GM12878 (cell line): ENCODE results near the gene CMSS1. TPM values are rescaled to one million over a fixed set of nuclear protein-coding genes. Genes with fewer than 3 reads are reported as not detected.

Experiments used
- ATAC-seq: fragments of 200-7000 bp; cut with Tn5 transposase; 3 replicates; pipeline ENCODE4 v1.9.1; 2020; ENCODE audit warnings: mild to moderate bottlenecking, moderate library complexity
- BruUV-seq: library from RNA; stranded (reverse); fragments of 400-500 nt; replicated peaks from 2 replicates; lab custom pipeline; 2021; lab: Mats Ljungman, UMichigan
- CTCF ChIA-PET: fragments of 300-600 bp; sonication (Branson Sonifier 250); formaldehyde crosslinking; extraction: SDS; loops from one replicate; lab custom pipeline; 2021; ENCODE audit warnings: inconsistent platforms; lab: Yijun Ruan, JAX
- POLR2A ChIA-PET: fragments of 350-600 bp; formaldehyde crosslinking; extraction: SDS; loops from one replicate; lab custom pipeline; 2021; ENCODE audit warnings: inconsistent platforms; lab: Charles Lee
- RAD21 ChIA-PET: fragments of 300-600 bp; sonication (Branson Sonifier 250); formaldehyde crosslinking; loops from one replicate; lab custom pipeline; 2023; ENCODE audit warnings: antibody characterized with exemption; ENCODE audit not compliant: unreplicated experiment; lab: Charles Lee
- SMC1A ChIA-PET: fragments of 300-600 bp; sonication (Branson Sonifier 250); formaldehyde crosslinking; loops from one replicate; lab custom pipeline; 2023; ENCODE audit not compliant: unreplicated experiment, uncharacterized antibody; lab: Charles Lee
- DNase-seq: peaks from one replicate; pipeline ENCODE4 v3.0.0-alpha.2; 2011; ENCODE audit warnings: low read depth, low spot score
- FAIRE-seq: peaks from 3 replicates; lab custom pipeline; 2011; peaks lifted over from hg19 to GRCh38; lab: Jason Lieb, UNC
- H2AFZ ChIP-seq: 2 replicates; pipeline ENCODE4 v1.6.0; 2011; ENCODE audit warnings: low read depth, low read length, control low read depth; ENCODE audit not compliant: control insufficient read depth
- H3K27ac ChIP-seq: 2 replicates; pipeline ENCODE4 v1.5.1; 2011; ENCODE audit warnings: control low read depth; ENCODE audit not compliant: control insufficient read depth, insufficient read depth
- H3K27me3 ChIP-seq, 2 experiments: replicated peaks in 1 of 2; 2 replicates each; pipeline versions ENCODE4 v1.6.0 to v1.6.1; 2011; ENCODE audit warnings: low read length in 1 of 2; ENCODE audit not compliant: control insufficient read depth in 2 of 2, insufficient read depth in 2 of 2
- H3K36me3 ChIP-seq, 2 experiments: 2 replicates each; pipeline ENCODE4 v1.5.1; 2011; ENCODE audit warnings: low read length in 1 of 2; ENCODE audit not compliant: control insufficient read depth in 2 of 2, insufficient read depth in 2 of 2
- H3K4me1 ChIP-seq: 2 replicates; pipeline ENCODE4 v1.6.1; 2011; ENCODE audit warnings: mild to moderate bottlenecking, low read length, moderate library complexity, mixed read lengths; ENCODE audit not compliant: control insufficient read depth, insufficient read depth
- H3K4me2 ChIP-seq: 2 replicates; pipeline ENCODE4 v1.6.0; 2011; ENCODE audit warnings: control low read depth; ENCODE audit not compliant: control insufficient read depth, insufficient read depth
- H3K4me3 ChIP-seq: fragments of 200-600 bp; sonication (generic); 2 replicates; pipeline ENCODE4 v1.5.1; 2016
- H3K79me2 ChIP-seq: 2 replicates; pipeline ENCODE4 v1.6.0; 2011; ENCODE audit warnings: low read length; ENCODE audit not compliant: control insufficient read depth, insufficient read depth
- H3K9ac ChIP-seq: 2 replicates; pipeline ENCODE4 v1.8.0; 2011; ENCODE audit warnings: low read length, control low read depth, mixed read lengths; ENCODE audit not compliant: control insufficient read depth, insufficient read depth
- H3K9me3 ChIP-seq: replicated peaks from 3 replicates; pipeline ENCODE4 v1.5.1; 2011; ENCODE audit warnings: mild to moderate bottlenecking, low read length; ENCODE audit not compliant: control insufficient read depth, insufficient read depth
- H4K20me1 ChIP-seq: 2 replicates; pipeline ENCODE4 v1.6.0; 2011; ENCODE audit not compliant: control insufficient read depth, insufficient read depth
- E4F1 ChIP-seq: fragments of 450-650 bp; IDR thresholded peaks from 2 replicates; pipeline ENCODE4 v1.6.1; 2018; ENCODE audit warnings: borderline replicate concordance, mild to moderate bottlenecking; ENCODE audit not compliant: partially characterized antibody
- EGR1 ChIP-seq, 2 experiments: IDR thresholded peaks; 1 replicate in 1 of 2; 2 replicates in 1 of 2; pipeline ENCODE4 v1.6.1; 2011 to 2012; ENCODE audit warnings: low read depth in 2 of 2, low read length in 2 of 2, borderline replicate concordance in 1 of 2, mild to moderate bottlenecking in 1 of 2, moderate library complexity in 1 of 2
- ESRRA ChIP-seq: IDR thresholded peaks from 2 replicates; pipeline ENCODE4 v1.6.1; 2012; ENCODE audit warnings: mild to moderate bottlenecking, low read length, improper control_type of control experiment
- GATAD2B ChIP-seq: fragments of 450-650 bp; conservative IDR thresholded peaks from 2 replicates; pipeline ENCODE4 v1.6.1; 2017; ENCODE audit warnings: low read depth, mild to moderate bottlenecking, moderate library complexity
- PAX5 ChIP-seq: IDR thresholded peaks from 2 replicates; pipeline ENCODE4 v1.6.1; 2011; ENCODE audit warnings: low read depth, low read length, borderline replicate concordance
- ZNF217 ChIP-seq: fragments of 450-650 bp; IDR thresholded peaks from 2 replicates; pipeline ENCODE4 v1.6.1; 2017; ENCODE audit warnings: antibody characterized with exemption, mild to moderate bottlenecking
- WGBS: methylation state at CpG from one replicate; pipeline ENCODE4 v1.1.6; 2016; ENCODE audit warnings: low lambda C conversion rate; ENCODE audit not compliant: insufficient replicate concordance, insufficient coverage; ENCODE audit errors: missing lambda C conversion rate; 5-methylcytosine and 5-hydroxymethylcytosine counted together
- in situ Hi-C: fragments of 300-500 bp; cut with MboI; formaldehyde crosslinking; loops from 9 replicates; pipeline ENCODE4 v1.14.3; 2018; ENCODE audit warnings: mixed read lengths
- intact Hi-C: fragments of 100-400 bp; cut with micrococcal nuclease; formaldehyde crosslinking; loops from one replicate; pipeline ENCODE4 v1.14.2; 2022; ENCODE audit not compliant: unreplicated experiment
- polyA plus RNA-seq, 11 experiments: library from polyadenylated mRNA; depleted of rRNA in 4 of 11; unstranded in 6 of 11; stranded (reverse) in 5 of 11; fragments of >200 nt; fragmentation: Nextera tagmentation in 4 of 11; fragmentation: Illumina TruSeq in 1 of 11; extraction: Ambion mirVana in 4 of 11; extraction: Trizol in 1 of 11; gene quantifications; 1 replicate in 1 of 11; 2 replicates in 10 of 11; pipeline versions ENCODE4 v1.2.1 to v1.2.3, GENCODE V29; 2011 to 2016; ENCODE audit warnings: inconsistent platforms in 2 of 11, missing spikeins in 2 of 11, low read depth in 1 of 11
- total RNA-seq, 4 experiments: library from RNA; depleted of rRNA in 3 of 4; stranded (reverse); fragments of >200 nt in 3 of 4; fragmentation: Illumina TruSeq in 1 of 4; extraction: Trizol in 1 of 4; gene quantifications; 2 replicates each; pipeline versions ENCODE4 v1.2.1 to v1.2.3, GENCODE V29; 2013 to 2021
- TF ChIP-seq, protein P1 (sequence below): IDR thresholded peaks from 2 replicates; pipeline ENCODE4 v1.6.1; 2012; ENCODE audit warnings: low read length, inconsistent platforms
- TF ChIP-seq, protein P2 (sequence below): fragments of 450-650 bp; formaldehyde crosslinking; IDR thresholded peaks from 2 replicates; pipeline ENCODE4 v1.5.0; 2022; ENCODE audit warnings: mild to moderate bottlenecking, missing genetic modification characterization

The CMSS1 gene
- total and polyA plus RNA-seq, 10 of the 15 experiments (the other 5 are each of a cell fraction or from before 2014, with no cell fraction given), result 31.0 to 118 (median 70.1) TPM

DNA sequence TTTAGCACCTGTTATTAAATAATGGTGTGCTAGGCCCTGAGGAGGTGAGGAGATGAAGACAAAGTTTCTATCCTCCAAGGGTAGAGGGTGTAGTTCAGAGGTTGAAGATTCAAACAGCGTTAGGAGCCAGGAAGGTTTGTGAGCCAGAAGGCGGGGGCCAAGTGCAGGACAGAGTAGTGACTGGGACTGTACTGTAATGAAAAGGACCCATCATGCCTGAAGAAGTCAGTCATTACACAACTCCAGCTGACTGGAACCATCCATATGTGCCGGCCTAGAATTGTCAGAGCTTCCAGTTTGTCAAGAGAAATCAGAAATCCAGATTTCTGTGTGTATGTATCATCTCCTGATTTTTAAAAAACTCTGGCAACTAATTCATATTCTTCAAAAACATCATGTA lies 241.8 kb downstream of the CMSS1 start:
- ChIA-PET CTCF (interaction anchor here (2.5 to 8.6 kb wide), 4 partner anchors 11 to 228 kb away, joined by 10 to 43 read pairs (median 12); no protein-coding TSS in a partner anchor), POLR2A (no interaction called here), RAD21 (interaction anchor here (0.7 kb wide), 1 partner anchor 121 kb away, joined by 3 read pairs; no protein-coding TSS in a partner anchor), SMC1A (interaction anchor here (1.7 to 2.5 kb wide), 2 partner anchors 15 to 210 kb away, joined by 3 to 13 read pairs; no protein-coding TSS in a partner anchor)
- Histone ChIP-seq H3K79me2 (no peaks in the 10 kb centered on the region), H3K36me3 (no peaks in the 10 kb centered on the region), H2AFZ (no peak overlapping the region), H3K27me3 (no peaks in the 10 kb centered on the region), H3K9ac (no peak overlapping the region), H3K4me1 (no peaks in the 10 kb centered on the region; the same call in 1 of the 2 replicates), H3K9me3 (no peaks in the 10 kb centered on the region), H3K27ac (no peak overlapping the region), H3K4me2 (no peak overlapping the region)
- in situ Hi-C loops (no loop called here), intact Hi-C loops (no loop called here)
- FAIRE-seq (no peak), DNase-seq (no peak), ATAC-seq (no peak)
- 97% methylated on average over 3 of the region's 3 CpGs for WGBS
- no TSS peak for BruUV-seq
- TF ChIP-seq EGR1 (IDR thresholded peaks at IDR 0.05; ENCODE audit: borderline replicate concordance in 1 of 2, low read depth in 2 of 2, low read length in 2 of 2) (no peak), ZNF217 (no peak), GATAD2B (no peak), E4F1 (no peak), ESRRA (no peak), PAX5 (no peak)
- TF ChIP-seq, protein P1, sequence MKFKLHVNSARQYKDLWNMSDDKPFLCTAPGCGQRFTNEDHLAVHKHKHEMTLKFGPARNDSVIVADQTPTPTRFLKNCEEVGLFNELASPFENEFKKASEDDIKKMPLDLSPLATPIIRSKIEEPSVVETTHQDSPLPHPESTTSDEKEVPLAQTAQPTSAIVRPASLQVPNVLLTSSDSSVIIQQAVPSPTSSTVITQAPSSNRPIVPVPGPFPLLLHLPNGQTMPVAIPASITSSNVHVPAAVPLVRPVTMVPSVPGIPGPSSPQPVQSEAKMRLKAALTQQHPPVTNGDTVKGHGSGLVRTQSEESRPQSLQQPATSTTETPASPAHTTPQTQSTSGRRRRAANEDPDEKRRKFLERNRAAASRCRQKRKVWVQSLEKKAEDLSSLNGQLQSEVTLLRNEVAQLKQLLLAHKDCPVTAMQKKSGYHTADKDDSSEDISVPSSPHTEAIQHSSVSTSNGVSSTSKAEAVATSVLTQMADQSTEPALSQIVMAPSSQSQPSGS, result no peak
- TF ChIP-seq, protein P2, sequence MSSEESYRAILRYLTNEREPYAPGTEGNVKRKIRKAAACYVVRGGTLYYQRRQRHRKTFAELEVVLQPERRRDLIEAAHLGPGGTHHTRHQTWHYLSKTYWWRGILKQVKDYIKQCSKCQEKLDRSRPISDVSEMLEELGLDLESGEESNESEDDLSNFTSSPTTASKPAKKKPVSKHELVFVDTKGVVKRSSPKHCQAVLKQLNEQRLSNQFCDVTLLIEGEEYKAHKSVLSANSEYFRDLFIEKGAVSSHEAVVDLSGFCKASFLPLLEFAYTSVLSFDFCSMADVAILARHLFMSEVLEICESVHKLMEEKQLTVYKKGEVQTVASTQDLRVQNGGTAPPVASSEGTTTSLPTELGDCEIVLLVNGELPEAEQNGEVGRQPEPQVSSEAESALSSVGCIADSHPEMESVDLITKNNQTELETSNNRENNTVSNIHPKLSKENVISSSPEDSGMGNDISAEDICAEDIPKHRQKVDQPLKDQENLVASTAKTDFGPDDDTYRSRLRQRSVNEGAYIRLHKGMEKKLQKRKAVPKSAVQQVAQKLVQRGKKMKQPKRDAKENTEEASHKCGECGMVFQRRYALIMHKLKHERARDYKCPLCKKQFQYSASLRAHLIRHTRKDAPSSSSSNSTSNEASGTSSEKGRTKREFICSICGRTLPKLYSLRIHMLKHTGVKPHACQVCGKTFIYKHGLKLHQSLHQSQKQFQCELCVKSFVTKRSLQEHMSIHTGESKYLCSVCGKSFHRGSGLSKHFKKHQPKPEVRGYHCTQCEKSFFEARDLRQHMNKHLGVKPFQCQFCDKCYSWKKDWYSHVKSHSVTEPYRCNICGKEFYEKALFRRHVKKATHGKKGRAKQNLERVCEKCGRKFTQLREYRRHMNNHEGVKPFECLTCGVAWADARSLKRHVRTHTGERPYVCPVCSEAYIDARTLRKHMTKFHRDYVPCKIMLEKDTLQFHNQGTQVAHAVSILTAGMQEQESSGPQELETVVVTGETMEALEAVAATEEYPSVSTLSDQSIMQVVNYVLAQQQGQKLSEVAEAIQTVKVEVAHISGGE (CRISPR knock-in tag), result no peak
- TF ChIP-seq, all 136 proteins: peak for 0
- H3K4me3 ChIP-seq, result no peak overlapping the region
- H4K20me1 ChIP-seq, result no peaks in the 10 kb centered on the region
